Transverse colon (tissue), 4 donors: ENCODE data around the gene MRPS11.

ENCODE experiments used
- CTCF ChIP-seq, 5 experiments: fragments of 200-600 bp in 3 of 5; fragments of 450-650 bp in 2 of 5; sonication (generic) in 3 of 5; IDR thresholded peaks; 1 replicate in 2 of 5; 2 replicates in 3 of 5; pipeline ENCODE4 v1.5.1; 2016 to 2017; ENCODE audit warnings: antibody characterized with exemption in 5 of 5, inconsistent platforms in 3 of 5, mild to moderate bottlenecking in 2 of 5, moderate library complexity in 1 of 5
- EP300 ChIP-seq: sonication (generic); formaldehyde crosslinking; IDR thresholded peaks from one replicate; pipeline ENCODE4 v1.6.1; 2017; ENCODE audit warnings: antibody characterized with exemption, low read depth
- POLR2AphosphoS5 ChIP-seq, 3 donors: sonication (generic); formaldehyde crosslinking; IDR thresholded peaks; one replicate each; pipeline ENCODE4 v1.6.1; 2016; ENCODE audit warnings: antibody characterized with exemption in 3 of 3

DNA sequence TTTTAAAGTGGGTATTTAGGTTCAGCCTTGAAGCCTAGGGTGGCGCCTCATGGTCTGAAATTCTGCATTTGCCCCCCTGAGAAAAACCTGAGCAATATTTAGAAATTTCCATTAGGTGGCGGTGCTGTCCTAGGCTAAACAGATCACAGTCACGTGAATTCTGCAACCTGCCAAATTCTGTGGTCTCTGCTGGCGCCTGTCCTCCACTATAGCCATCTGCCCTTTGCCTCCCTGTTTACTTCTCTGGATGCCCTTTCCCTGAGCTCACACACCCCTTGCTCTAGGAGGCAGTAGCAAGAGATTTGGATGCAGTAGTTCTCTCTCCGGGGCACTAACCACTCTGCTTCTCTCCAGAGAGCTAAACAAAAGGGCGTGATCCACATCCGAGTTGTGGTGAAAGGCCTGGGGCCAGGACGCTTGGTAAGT is 9.1 kb downstream of the MRPS11 start:
- peak; percentile 38 to 60 (median 45) for TF ChIP-seq CTCF (IDR thresholded peaks at IDR 0.05)
- no peak for TF ChIP-seq POLR2AphosphoS5 (IDR thresholded peaks at IDR 0.05)
- TF ChIP-seq EP300, result no peak
